ENCODE results near the gene THRA. TPM values are rescaled to one million over a fixed set of nuclear protein-coding genes. Genes with fewer than 3 reads are reported as not detected.

Gene THRA
- total and polyA plus RNA-seq, 9 of the 15 experiments (the other 6 are each of a cell fraction or from before 2014, with no cell fraction given), result 0.34 to 23.4 (median 12.7) TPM

GRCh38 chr17:40139566-40140058 is 76.8 kb downstream of the THRA start (continued):
- TF ChIP-seq PHB2 (IDR thresholded peaks at IDR 0.05; ENCODE audit: low read depth) (no peak), ZNF444 (CRISPR knock-in tag; IDR thresholded peaks at IDR 0.05) (no peak), MYC (IDR thresholded peaks at IDR 0.05; ENCODE audit: low read depth, low read length) (no peak), MYC (CRISPR knock-in tag; IDR thresholded peaks at IDR 0.05; ENCODE audit: borderline replicate concordance, low read depth) (no peak), NUFIP1 (IDR thresholded peaks at IDR 0.05; ENCODE audit: partially characterized antibody) (no peak), CEBPB (tag; IDR thresholded peaks at IDR 0.05) (no peak), SMAD3 (CRISPR knock-in tag; conservative IDR thresholded peaks at IDR 0.05) (no peak), SIX5 (IDR thresholded peaks at IDR 0.05; ENCODE audit: borderline replicate concordance in 1 of 2, insufficient read depth in 1 of 2, low read depth in 1 of 2, low read length in 2 of 2) (no peak), KAT7 (CRISPR knock-in tag; IDR thresholded peaks at IDR 0.05; ENCODE audit: borderline replicate concordance) (peak; percentile 14; the same call in 1 of the 2 replicates), KLF1 (tag; IDR thresholded peaks at IDR 0.05) (no peak), FIP1L1 (IDR thresholded peaks at IDR 0.05; ENCODE audit: low read depth, low read length, poor library complexity, severe bottlenecking) (no peak), TARDBP (IDR thresholded peaks at IDR 0.05) (no peak), RBM17 (IDR thresholded peaks at IDR 0.05; ENCODE audit: borderline replicate concordance, low read depth, low read length) (no peak), SMAD2 (IDR thresholded peaks at IDR 0.05; ENCODE audit: low read depth, low read length) (no peak), PBX2 (CRISPR knock-in tag; IDR thresholded peaks at IDR 0.05; ENCODE audit: low read depth) (no peak), PBX2 (tag; conservative IDR thresholded peaks at IDR 0.05; ENCODE audit: low read depth) (no peak), ARHGAP35 (IDR thresholded peaks at IDR 0.05; ENCODE audit: partially characterized antibody) (no peak), ZNF561 (CRISPR knock-in tag; conservative IDR thresholded peaks at IDR 0.05) (no peak), KDM1A (IDR thresholded peaks at IDR 0.05) (peak; percentile 99), ATF3 (IDR thresholded peaks at IDR 0.05) (no peak), ATF3 (CRISPR knock-in tag; conservative IDR thresholded peaks at IDR 0.05) (no peak), ZNF253 (CRISPR knock-in tag; conservative IDR thresholded peaks at IDR 0.05) (no peak), CBX5 (IDR thresholded peaks at IDR 0.05; ENCODE audit: borderline replicate concordance, low read depth) (no peak), ZFPM2 (CRISPR knock-in tag; IDR thresholded peaks at IDR 0.05) (no peak), RNF2 (IDR thresholded peaks at IDR 0.05) (0 out of 2 replicates have a peak, but pooled peaks have one; percentile 10), ZBTB33 (CRISPR knock-in tag; IDR thresholded peaks at IDR 0.05) (no peak), TRIM24 (IDR thresholded peaks at IDR 0.05) (no peak), ARID1B (IDR thresholded peaks at IDR 0.05) (no peak)

All from K562 (cell line).